Gastroesophageal sphincter (tissue), 3 donors: ENCODE results near the gene ZBTB42.

Source experiments
- CTCF ChIP-seq, 4 experiments: fragments of 200-600 bp in 2 of 4; fragments of 450-650 bp in 2 of 4; sonication (generic) in 1 of 4; IDR thresholded peaks; one replicate each; pipeline ENCODE4 v1.5.1; 2017 to 2019; ENCODE audit warnings: antibody characterized with exemption in 4 of 4, mild to moderate bottlenecking in 2 of 4, moderate library complexity in 2 of 4
- POLR2A ChIP-seq, 2 donors: fragments of 450-650 bp; IDR thresholded peaks; one replicate each; pipeline ENCODE4 v1.6.1; 2017; ENCODE audit warnings: antibody characterized with exemption in 2 of 2, mild to moderate bottlenecking in 2 of 2, moderate library complexity in 1 of 2
- POLR2AphosphoS5 ChIP-seq: sonication (generic); formaldehyde crosslinking; IDR thresholded peaks from one replicate; pipeline ENCODE4 v1.6.1; 2017; ENCODE audit warnings: antibody characterized with exemption

- TF ChIP-seq CTCF (IDR thresholded peaks at IDR 0.05) (no peak), POLR2A (IDR thresholded peaks at IDR 0.05) (no peak), POLR2AphosphoS5 (no peak)
These were observed 16.7 kb upstream of the ZBTB42 start for GRCh38 chr14:104784218-104784568.
